SK-N-SH (cell line): ENCODE data around the gene CCDC57. TPM values are rescaled to one million over a fixed set of nuclear protein-coding genes. Genes with fewer than 3 reads are reported as not detected.

Experiments used
- CTCF ChIA-PET: fragments of 300-600, 350-600 bp; formaldehyde crosslinking; extraction: SDS; loops from one replicate; lab custom pipeline; 2021; lab: Yijun Ruan, JAX
- POLR2A ChIA-PET: fragments of 350-600 bp; sonication (Branson Sonifier 250); formaldehyde crosslinking; extraction: SDS; loops from one replicate; lab custom pipeline; 2020; ENCODE audit warnings: antibody characterized with exemption, inconsistent platforms; lab: Yijun Ruan, JAX
- DNase-seq: peaks from one replicate; pipeline ENCODE4 v3.0.0; 2012
- H2AFZ ChIP-seq: fragments of 200-600 bp; sonication (generic); 2 replicates; pipeline ENCODE4 v1.8.1; 2016; ENCODE audit warnings: antibody characterized with exemption, mild to moderate bottlenecking, low read depth
- H3F3A ChIP-seq: fragments of 200-600 bp; sonication (generic); replicated peaks from 2 replicates; pipeline ENCODE3; 2016; ENCODE audit warnings: antibody characterized with exemption, mild to moderate bottlenecking; ENCODE audit not compliant: insufficient read depth
- H3K27ac ChIP-seq, 2 experiments: fragments of 200-500 bp in 1 of 2; fragments of 200-600 bp in 1 of 2; sonication (Bioruptor generic) in 1 of 2; sonication (generic), shearing (Covaris generic) in 1 of 2; 2 replicates each; pipeline versions ENCODE4 v1.5.1 to v1.6.1; 2014 to 2016; ENCODE audit warnings: low read depth in 2 of 2, inconsistent platforms in 1 of 2, low read length in 1 of 2, mild to moderate bottlenecking in 1 of 2, mixed read lengths in 1 of 2
- H3K27me3 ChIP-seq: fragments of 200-600 bp; sonication (generic), shearing (Covaris generic); 2 replicates; pipeline ENCODE4 v1.6.1; 2016; ENCODE audit warnings: mixed run types; ENCODE audit not compliant: insufficient read depth
- H3K36me3 ChIP-seq, 2 experiments: fragments of 200-500 bp in 1 of 2; fragments of 200-600 bp in 1 of 2; sonication (Bioruptor generic) in 1 of 2; sonication (generic) in 1 of 2; replicated peaks in 1 of 2; 2 replicates each; pipeline versions ENCODE3 to v1.5.1; 2014 to 2016; ENCODE audit warnings: low read length in 1 of 2, mild to moderate bottlenecking in 1 of 2; ENCODE audit not compliant: insufficient read depth in 2 of 2, control insufficient read depth in 1 of 2
- H3K4me1 ChIP-seq, 2 experiments: fragments of 200-500 bp in 1 of 2; fragments of 200-600 bp in 1 of 2; sonication (Bioruptor generic) in 1 of 2; sonication (generic), shearing (Covaris generic) in 1 of 2; 2 replicates each; pipeline versions ENCODE4 v1.5.1 to v1.6.1; 2014 to 2016; ENCODE audit warnings: low read depth in 1 of 2, low read length in 1 of 2, mixed run types in 1 of 2; ENCODE audit not compliant: insufficient read depth in 2 of 2, control insufficient read depth in 1 of 2
- H3K4me2 ChIP-seq: fragments of 200-600 bp; sonication (generic), shearing (Covaris generic); 2 replicates; pipeline ENCODE4 v1.6.1; 2017; ENCODE audit warnings: mixed run types
- H3K4me3 ChIP-seq, 2 experiments: fragments of 200-500 bp in 1 of 2; fragments of 200-600 bp in 1 of 2; sonication (Bioruptor generic) in 1 of 2; sonication (generic), shearing (Covaris generic) in 1 of 2; 2 replicates each; pipeline versions ENCODE4 v1.5.1 to v1.8.1; 2014 to 2016; ENCODE audit warnings: low read depth in 2 of 2, inconsistent platforms in 1 of 2, low read length in 1 of 2, mild to moderate bottlenecking in 1 of 2, mixed read lengths in 1 of 2, moderate library complexity in 1 of 2
- H3K79me2 ChIP-seq: fragments of 200-600 bp; sonication (generic); 2 replicates; pipeline ENCODE4 v1.8.1; 2017; ENCODE audit warnings: mild to moderate bottlenecking; ENCODE audit not compliant: insufficient read depth
- H3K9ac ChIP-seq: fragments of 200-600 bp; sonication (generic); 2 replicates; pipeline ENCODE4 v1.6.1; 2017; ENCODE audit warnings: mixed run types
- H3K9me2 ChIP-seq: fragments of 200-600 bp; sonication (generic); 2 replicates; pipeline ENCODE4 v1.6.1; 2017; ENCODE audit warnings: mixed run types
- H3K9me3 ChIP-seq: fragments of 200-600 bp; sonication (generic); 2 replicates; pipeline ENCODE4 v1.6.1; 2017; ENCODE audit warnings: mixed run types, mild to moderate bottlenecking, moderate library complexity
- H4K20me1 ChIP-seq: fragments of 200-600 bp; sonication (generic); 2 replicates; pipeline ENCODE4 v1.6.1; 2017; ENCODE audit warnings: mild to moderate bottlenecking, mixed run types; ENCODE audit not compliant: insufficient read depth
- CHD2 ChIP-seq: fragments of 150-350 bp; IDR thresholded peaks from 2 replicates; pipeline ENCODE4 v1.6.1; 2018; ENCODE audit warnings: low read length; ENCODE audit not compliant: partially characterized antibody
- ELF1 ChIP-seq: IDR thresholded peaks from 2 replicates; pipeline ENCODE4 v1.4.0; 2012
- JUND ChIP-seq: IDR thresholded peaks from 2 replicates; pipeline ENCODE4 v1.4.0; 2012
- NFIC ChIP-seq: IDR thresholded peaks from 2 replicates; pipeline ENCODE4 v1.4.0; 2012; ENCODE audit warnings: borderline replicate concordance
- NRF1 ChIP-seq: IDR thresholded peaks from 2 replicates; pipeline ENCODE4 v1.6.1; 2012; ENCODE audit warnings: low read depth, mild to moderate bottlenecking, low read length
- RAD21 ChIP-seq: IDR thresholded peaks from 2 replicates; pipeline ENCODE4 v1.6.1; 2012; ENCODE audit warnings: mild to moderate bottlenecking, low read length
- RFX5 ChIP-seq: IDR thresholded peaks from 2 replicates; pipeline ENCODE4 v1.6.1; 2012; ENCODE audit warnings: mild to moderate bottlenecking, improper control_type of control experiment, low read length
- SIN3A ChIP-seq: IDR thresholded peaks from 2 replicates; pipeline ENCODE4 v1.6.1; 2012; ENCODE audit warnings: low read depth, mild to moderate bottlenecking, low read length, moderate library complexity, borderline replicate concordance
- TCF12 ChIP-seq: IDR thresholded peaks from 2 replicates; pipeline ENCODE4 v1.4.0; 2012
- TEAD4 ChIP-seq: IDR thresholded peaks from 2 replicates; pipeline ENCODE4 v1.4.0; 2012; ENCODE audit warnings: mild to moderate bottlenecking, borderline replicate concordance; ENCODE audit not compliant: insufficient read depth
- YY1 ChIP-seq: IDR thresholded peaks from 2 replicates; pipeline ENCODE4 v1.4.0; 2012; ENCODE audit warnings: low read depth, mild to moderate bottlenecking
- WGBS: methylation state at CpG from one replicate; pipeline ENCODE4 v1.1.6; 2017; ENCODE audit warnings: low lambda C conversion rate; 5-methylcytosine and 5-hydroxymethylcytosine counted together
- polyA plus RNA-seq, 3 experiments: library from polyadenylated mRNA; depleted of rRNA; stranded (reverse); fragments of >200 nt; gene quantifications; 2 replicates each; pipeline ENCODE4 v1.2.3, GENCODE V29; 2012
- TF ChIP-seq, protein P1 (sequence below): IDR thresholded peaks from 2 replicates; pipeline ENCODE4 v1.6.1; 2012; ENCODE audit warnings: mild to moderate bottlenecking, low read depth, low read length, moderate library complexity
- TF ChIP-seq, protein P2 (sequence below): fragments of 200-600 bp; sonication (generic); IDR thresholded peaks from 2 replicates; pipeline ENCODE4 v1.6.1; 2017; ENCODE audit warnings: antibody characterized with exemption, mild to moderate bottlenecking, moderate library complexity
- TF ChIP-seq, protein P3 (sequence below): IDR thresholded peaks from 2 replicates; pipeline ENCODE4 v1.4.0; 2012; ENCODE audit warnings: low read depth, borderline replicate concordance

CCDC57 gene
- polyA plus RNA-seq, 1 of the 3 experiments (the other 2 are of a cell fraction), result 68.6 TPM

DNA sequence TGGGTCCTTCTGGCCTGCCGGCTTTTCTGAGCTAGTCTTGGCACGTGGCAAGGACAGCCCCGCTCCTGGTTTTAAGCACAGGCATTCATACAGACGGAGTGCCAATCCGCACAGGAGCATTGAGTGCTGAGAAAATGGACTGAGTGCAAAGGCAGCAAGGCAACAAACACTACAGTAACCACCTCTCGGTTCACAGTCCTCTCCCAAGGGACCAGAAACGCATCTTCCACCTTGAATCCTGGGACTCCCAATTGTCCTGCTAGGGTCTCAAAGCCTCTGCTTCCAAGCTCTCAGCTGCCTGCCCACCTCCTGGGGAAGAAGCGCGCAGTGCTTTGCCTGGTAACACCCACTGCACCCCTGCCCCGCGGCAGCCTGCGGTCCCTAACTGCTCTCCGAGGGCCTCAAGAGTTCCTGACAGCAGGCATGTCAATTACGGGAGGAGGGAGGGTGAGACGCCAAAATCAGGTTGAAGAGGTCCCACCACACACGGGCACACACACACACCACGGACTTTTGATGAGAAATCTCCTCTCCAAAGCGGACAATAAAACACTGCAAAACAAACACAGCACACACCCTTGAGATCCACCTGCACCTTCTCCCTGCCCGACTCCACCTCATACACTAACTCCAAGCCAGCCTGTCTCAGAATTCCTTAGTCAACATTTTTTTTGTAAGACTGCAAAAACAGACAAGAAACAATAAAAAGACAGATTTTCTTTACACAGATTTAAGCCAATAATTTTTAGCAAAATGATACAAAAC lies 31.2 kb upstream of the CCDC57 start (continued):
- TF ChIP-seq, protein P1, sequence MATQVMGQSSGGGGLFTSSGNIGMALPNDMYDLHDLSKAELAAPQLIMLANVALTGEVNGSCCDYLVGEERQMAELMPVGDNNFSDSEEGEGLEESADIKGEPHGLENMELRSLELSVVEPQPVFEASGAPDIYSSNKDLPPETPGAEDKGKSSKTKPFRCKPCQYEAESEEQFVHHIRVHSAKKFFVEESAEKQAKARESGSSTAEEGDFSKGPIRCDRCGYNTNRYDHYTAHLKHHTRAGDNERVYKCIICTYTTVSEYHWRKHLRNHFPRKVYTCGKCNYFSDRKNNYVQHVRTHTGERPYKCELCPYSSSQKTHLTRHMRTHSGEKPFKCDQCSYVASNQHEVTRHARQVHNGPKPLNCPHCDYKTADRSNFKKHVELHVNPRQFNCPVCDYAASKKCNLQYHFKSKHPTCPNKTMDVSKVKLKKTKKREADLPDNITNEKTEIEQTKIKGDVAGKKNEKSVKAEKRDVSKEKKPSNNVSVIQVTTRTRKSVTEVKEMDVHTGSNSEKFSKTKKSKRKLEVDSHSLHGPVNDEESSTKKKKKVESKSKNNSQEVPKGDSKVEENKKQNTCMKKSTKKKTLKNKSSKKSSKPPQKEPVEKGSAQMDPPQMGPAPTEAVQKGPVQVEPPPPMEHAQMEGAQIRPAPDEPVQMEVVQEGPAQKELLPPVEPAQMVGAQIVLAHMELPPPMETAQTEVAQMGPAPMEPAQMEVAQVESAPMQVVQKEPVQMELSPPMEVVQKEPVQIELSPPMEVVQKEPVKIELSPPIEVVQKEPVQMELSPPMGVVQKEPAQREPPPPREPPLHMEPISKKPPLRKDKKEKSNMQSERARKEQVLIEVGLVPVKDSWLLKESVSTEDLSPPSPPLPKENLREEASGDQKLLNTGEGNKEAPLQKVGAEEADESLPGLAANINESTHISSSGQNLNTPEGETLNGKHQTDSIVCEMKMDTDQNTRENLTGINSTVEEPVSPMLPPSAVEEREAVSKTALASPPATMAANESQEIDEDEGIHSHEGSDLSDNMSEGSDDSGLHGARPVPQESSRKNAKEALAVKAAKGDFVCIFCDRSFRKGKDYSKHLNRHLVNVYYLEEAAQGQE, result no peak
- TF ChIP-seq, protein P2, sequence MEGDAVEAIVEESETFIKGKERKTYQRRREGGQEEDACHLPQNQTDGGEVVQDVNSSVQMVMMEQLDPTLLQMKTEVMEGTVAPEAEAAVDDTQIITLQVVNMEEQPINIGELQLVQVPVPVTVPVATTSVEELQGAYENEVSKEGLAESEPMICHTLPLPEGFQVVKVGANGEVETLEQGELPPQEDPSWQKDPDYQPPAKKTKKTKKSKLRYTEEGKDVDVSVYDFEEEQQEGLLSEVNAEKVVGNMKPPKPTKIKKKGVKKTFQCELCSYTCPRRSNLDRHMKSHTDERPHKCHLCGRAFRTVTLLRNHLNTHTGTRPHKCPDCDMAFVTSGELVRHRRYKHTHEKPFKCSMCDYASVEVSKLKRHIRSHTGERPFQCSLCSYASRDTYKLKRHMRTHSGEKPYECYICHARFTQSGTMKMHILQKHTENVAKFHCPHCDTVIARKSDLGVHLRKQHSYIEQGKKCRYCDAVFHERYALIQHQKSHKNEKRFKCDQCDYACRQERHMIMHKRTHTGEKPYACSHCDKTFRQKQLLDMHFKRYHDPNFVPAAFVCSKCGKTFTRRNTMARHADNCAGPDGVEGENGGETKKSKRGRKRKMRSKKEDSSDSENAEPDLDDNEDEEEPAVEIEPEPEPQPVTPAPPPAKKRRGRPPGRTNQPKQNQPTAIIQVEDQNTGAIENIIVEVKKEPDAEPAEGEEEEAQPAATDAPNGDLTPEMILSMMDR, result no peak
- no peak for TF ChIP-seq TEAD4

DNA sequence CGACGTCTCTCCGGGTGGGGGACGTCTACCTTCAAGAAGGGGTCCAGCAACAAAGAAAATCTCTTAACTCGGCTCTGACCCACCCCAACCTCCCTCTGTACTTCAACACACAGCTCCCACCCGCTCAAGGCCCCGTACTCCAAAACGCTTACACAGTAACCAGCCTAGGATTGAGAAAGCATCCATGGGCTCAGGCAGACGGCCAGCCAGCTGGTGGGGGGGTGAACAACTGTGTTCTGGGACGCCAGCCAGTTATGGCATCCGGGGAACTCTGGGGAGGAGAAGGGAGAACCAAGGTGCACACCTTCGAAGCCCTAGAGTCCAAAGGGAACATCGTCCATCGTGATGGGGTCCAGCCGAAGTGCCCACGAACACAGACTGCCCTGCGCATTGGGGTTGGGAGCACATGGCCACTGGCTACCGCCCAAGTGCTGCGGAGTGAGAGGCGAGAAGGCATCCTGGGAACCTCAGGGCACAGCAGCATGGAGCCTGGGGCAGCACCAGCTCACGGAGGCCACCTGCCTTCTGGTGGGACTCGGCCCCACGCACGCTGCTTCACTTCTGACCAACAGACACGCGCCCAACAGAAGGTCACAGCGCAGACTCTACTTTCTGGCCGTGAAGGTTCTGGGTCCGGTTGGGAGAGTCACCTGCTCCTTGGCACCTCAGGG lies 30.5 kb upstream of the CCDC57 start:
- Histone ChIP-seq H3K4me3 (no peak overlapping the region), H3K9me2 (no peaks in the 10 kb centered on the region), H3K9ac (no peak overlapping the region), H3K27ac (peak overlapping the region in 1 of 2 experiments; percentile 82; a peak in 3 of 4 replicates), H3K79me2 (peaks cover 71% of the 10 kb centered on the region; the same call in 1 of the 2 replicates), H3K27me3 (no peaks in the 10 kb centered on the region), H3K4me1 (peaks cover 38 to 45% of the 10 kb centered on the region in 2 experiments; a peak in 3 of 4 replicates), H3F3A (peaks cover 74% of the 10 kb centered on the region), H3K36me3 (peaks cover 42 to 83% of the 10 kb centered on the region in 2 experiments), H4K20me1 (peaks cover 94% of the 10 kb centered on the region), H3K4me2 (no peak overlapping the region; the same call in 1 of the 2 replicates), H2AFZ (no peak overlapping the region), H3K9me3 (no peaks in the 10 kb centered on the region)
- 79% methylated on average over 26 of the region's 29 CpGs for WGBS
- DNase-seq, result peak; percentile 53
- ChIA-PET POLR2A (interaction anchor here (2.5 kb wide), 1 partner anchor 14 kb away, joined by 7 read pairs; the partner anchor contains the start of gene SLC16A3), CTCF (interaction anchor here (1.0 to 10.9 kb wide), 8 partner anchors 8 to 286 kb away, joined by 3 to 153 read pairs (median 3); partner anchors contain the start of genes SECTM1 and SLC16A3)
- peak; percentile 29; the same call in 1 of the 2 replicates for TF ChIP-seq JUND
- no peak for TF ChIP-seq YY1
- no peak for TF ChIP-seq CHD2
- TF ChIP-seq NRF1, result no peak
- TF ChIP-seq RAD21, result no peak
- TF ChIP-seq, protein P3, sequence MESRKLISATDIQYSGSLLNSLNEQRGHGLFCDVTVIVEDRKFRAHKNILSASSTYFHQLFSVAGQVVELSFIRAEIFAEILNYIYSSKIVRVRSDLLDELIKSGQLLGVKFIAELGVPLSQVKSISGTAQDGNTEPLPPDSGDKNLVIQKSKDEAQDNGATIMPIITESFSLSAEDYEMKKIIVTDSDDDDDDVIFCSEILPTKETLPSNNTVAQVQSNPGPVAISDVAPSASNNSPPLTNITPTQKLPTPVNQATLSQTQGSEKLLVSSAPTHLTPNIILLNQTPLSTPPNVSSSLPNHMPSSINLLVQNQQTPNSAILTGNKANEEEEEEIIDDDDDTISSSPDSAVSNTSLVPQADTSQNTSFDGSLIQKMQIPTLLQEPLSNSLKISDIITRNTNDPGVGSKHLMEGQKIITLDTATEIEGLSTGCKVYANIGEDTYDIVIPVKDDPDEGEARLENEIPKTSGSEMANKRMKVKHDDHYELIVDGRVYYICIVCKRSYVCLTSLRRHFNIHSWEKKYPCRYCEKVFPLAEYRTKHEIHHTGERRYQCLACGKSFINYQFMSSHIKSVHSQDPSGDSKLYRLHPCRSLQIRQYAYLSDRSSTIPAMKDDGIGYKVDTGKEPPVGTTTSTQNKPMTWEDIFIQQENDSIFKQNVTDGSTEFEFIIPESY, result no peak
- no peak; the same call in 1 of the 2 replicates for TF ChIP-seq TCF12
- no peak for TF ChIP-seq ELF1
- no peak for TF ChIP-seq TEAD4
- no peak for TF ChIP-seq RFX5
- TF ChIP-seq NFIC, result peak; percentile 83
- no peak for TF ChIP-seq SIN3A
